Left lung (tissue), 10 donors: Measurements from ENCODE around the gene ANKS1B. TPM values are rescaled to one million over a fixed set of nuclear protein-coding genes. Genes with fewer than 3 reads are reported as not detected.

Experiments used
- ATAC-seq: fragments of 200-7000 bp; cut with Tn5 transposase; one replicate; pipeline ENCODE4 v1.9.1; 2020; ENCODE audit warnings: moderate library complexity
- DNase-seq, 4 donors: peaks; one replicate each; pipeline ENCODE4 v3.0.0-alpha.2; 2013 to 2020
- H3K27ac ChIP-seq, 2 donors: fragments of 200-600 bp; sonication (generic) in 1 of 2; one replicate each; pipeline versions ENCODE4 v1.5.0 to v1.8.0; 2020 to 2021
- H3K27me3 ChIP-seq, 2 donors: fragments of 200-600 bp; sonication (generic) in 1 of 2; one replicate each; pipeline versions ENCODE4 v1.5.0 to v1.8.0; 2020 to 2021
- H3K36me3 ChIP-seq, 2 donors: fragments of 200-600 bp; sonication (generic) in 1 of 2; one replicate each; pipeline versions ENCODE4 v1.5.0 to v1.8.0; 2020 to 2021
- H3K4me1 ChIP-seq, 2 donors: fragments of 200-600 bp; one replicate each; pipeline ENCODE4 v1.8.0; 2021
- H3K4me3 ChIP-seq, 2 donors: fragments of 200-600 bp; sonication (generic) in 1 of 2; one replicate each; pipeline versions ENCODE4 v1.5.0 to v1.8.0; 2020 to 2021; ENCODE audit warnings: mild to moderate bottlenecking in 1 of 2
- H3K9me3 ChIP-seq, 2 donors: fragments of 200-600 bp; sonication (generic) in 1 of 2; one replicate each; pipeline versions ENCODE4 v1.5.0 to v1.8.0; 2020 to 2021
- intact Hi-C, 2 donors: fragments of 100-400 bp; cut with DNase I; formaldehyde crosslinking; loops; one replicate each; pipeline versions ENCODE4 v1.11.2 to v1.14.2; 2022
- polyA plus RNA-seq, 6 donors: library from polyadenylated mRNA; unstranded; fragments of 120-200 nt; gene quantifications; one replicate each; pipeline ENCODE4 v1.2.1, GENCODE V29; 2013; ENCODE audit not compliant: insufficient read length in 6 of 6
- total RNA-seq, 2 donors: library from RNA; stranded (reverse); fragmentation: NEBNext Ultra II Directional; extraction: Animal tissue kit (Norgen Biotek cat#: 25700); gene quantifications; one replicate each; pipeline ENCODE4 v1.2.1, GENCODE V29; 2021
- TF ChIP-seq, protein P1 (sequence below), 2 donors: fragments of 200-600 bp; sonication (generic) in 1 of 2; IDR thresholded peaks; one replicate each; pipeline versions ENCODE4 v1.5.0 to v1.8.0; 2021; ENCODE audit warnings: antibody characterized with exemption in 2 of 2
- donor health status: DM: no; HTN: yes; CAD: no.
- donor health status: DM: no; HTN: no; CAD: no.

The ANKS1B gene
- total and polyA plus RNA-seq, 8 donors = 4.9 to 31.8 (median 14.9) TPM

DNA sequence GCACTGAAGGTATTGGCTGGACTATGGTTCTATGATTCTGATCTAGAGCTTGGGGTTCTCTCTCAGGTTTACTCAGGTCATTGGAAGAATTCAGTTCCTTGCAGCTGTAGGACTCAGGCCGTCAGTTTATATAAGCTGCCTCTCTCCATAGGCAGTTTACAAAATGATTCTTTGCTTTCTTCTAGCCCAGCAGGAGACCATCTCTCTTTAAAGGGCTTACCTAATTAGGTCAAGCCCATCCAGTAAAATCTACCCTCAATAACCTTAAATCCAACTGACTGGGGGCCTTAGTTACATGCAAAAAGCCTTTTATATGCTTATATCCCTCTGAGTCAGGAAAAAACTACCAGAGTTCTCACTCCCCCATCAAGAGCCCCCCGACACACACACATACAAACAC is 417.7 kb downstream of the ANKS1B start:
- Histone ChIP-seq H3K9me3 (peaks cover 0 to 13% of the 10 kb centered on the region in 2 donors), H3K4me1 (no peaks in the 10 kb centered on the region), H3K27me3 (no peaks in the 10 kb centered on the region), H3K36me3 (no peaks in the 10 kb centered on the region), H3K27ac (no peak overlapping the region), H3K4me3 (no peak overlapping the region)
- intact Hi-C loops = no loop called here
- no peak for ATAC-seq
- no peak for DNase-seq
- TF ChIP-seq, protein P1, sequence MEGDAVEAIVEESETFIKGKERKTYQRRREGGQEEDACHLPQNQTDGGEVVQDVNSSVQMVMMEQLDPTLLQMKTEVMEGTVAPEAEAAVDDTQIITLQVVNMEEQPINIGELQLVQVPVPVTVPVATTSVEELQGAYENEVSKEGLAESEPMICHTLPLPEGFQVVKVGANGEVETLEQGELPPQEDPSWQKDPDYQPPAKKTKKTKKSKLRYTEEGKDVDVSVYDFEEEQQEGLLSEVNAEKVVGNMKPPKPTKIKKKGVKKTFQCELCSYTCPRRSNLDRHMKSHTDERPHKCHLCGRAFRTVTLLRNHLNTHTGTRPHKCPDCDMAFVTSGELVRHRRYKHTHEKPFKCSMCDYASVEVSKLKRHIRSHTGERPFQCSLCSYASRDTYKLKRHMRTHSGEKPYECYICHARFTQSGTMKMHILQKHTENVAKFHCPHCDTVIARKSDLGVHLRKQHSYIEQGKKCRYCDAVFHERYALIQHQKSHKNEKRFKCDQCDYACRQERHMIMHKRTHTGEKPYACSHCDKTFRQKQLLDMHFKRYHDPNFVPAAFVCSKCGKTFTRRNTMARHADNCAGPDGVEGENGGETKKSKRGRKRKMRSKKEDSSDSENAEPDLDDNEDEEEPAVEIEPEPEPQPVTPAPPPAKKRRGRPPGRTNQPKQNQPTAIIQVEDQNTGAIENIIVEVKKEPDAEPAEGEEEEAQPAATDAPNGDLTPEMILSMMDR (IDR thresholded peaks at IDR 0.05) = no peak

DNA sequence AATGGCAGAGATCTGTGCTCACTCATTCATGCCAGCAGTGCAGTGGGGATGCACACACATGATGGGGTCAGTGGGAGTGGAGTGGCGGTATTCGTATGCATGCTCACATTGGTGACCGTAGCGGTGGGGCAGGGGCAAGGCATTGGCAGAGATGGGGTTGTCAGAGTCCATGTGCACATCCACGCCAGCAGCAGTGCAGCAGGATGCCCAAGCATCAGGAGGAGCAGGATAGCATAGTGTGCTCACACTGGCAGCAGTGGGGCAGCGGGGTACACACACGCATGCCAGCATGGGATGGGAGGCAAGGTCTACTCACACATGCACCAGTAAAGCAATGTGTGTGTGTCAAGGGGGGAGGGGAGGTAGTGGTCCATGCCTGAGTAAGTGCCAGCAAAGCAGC is 426.6 kb downstream of the ANKS1B start:
- ATAC-seq (no peak), DNase-seq (peak in 1 of 4 donors; percentile 34)
- no peaks in the 10 kb centered on the region for H3K4me1 ChIP-seq
- peaks cover 0 to 17% of the 10 kb centered on the region in 2 donors for H3K9me3 ChIP-seq
- H3K4me3 ChIP-seq = no peak overlapping the region
- no peaks in the 10 kb centered on the region for H3K36me3 ChIP-seq
- intact Hi-C loops = no loop called here
- no peak overlapping the region for H3K27ac ChIP-seq
- H3K27me3 ChIP-seq = no peaks in the 10 kb centered on the region
- TF ChIP-seq, protein P1 (IDR thresholded peaks at IDR 0.05) = no peak

DNA sequence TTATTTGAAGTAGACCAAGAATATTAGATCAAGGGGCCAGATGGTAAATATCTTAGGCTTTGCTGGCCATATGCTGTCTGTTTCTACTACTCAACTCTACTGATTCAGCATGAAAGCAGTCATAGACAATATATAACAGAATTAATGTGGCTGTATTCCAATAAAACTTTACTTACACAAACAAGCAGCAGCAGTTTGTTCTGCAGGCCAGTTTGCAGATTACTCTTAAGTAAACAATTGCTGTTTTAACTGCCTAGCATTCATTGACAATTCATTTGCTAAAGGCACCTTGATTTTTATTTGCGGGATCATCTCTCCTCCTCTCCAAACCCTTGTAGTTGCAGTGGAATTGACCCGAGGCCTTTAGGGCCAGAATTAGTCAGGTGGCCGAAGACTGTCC is 431.3 kb downstream of the ANKS1B start:
- no peaks in the 10 kb centered on the region for H3K27me3 ChIP-seq
- intact Hi-C loops = no loop called here
- DNase-seq (peak in 1 of 4 donors; percentile 3), ATAC-seq (no peak)
- no peak overlapping the region for H3K27ac ChIP-seq
- no peak overlapping the region for H3K4me3 ChIP-seq
- no peaks in the 10 kb centered on the region for H3K36me3 ChIP-seq
- TF ChIP-seq, protein P1 (IDR thresholded peaks at IDR 0.05) = no peak
- H3K9me3 ChIP-seq = peaks cover 0 to 12% of the 10 kb centered on the region in 2 donors
- no peaks in the 10 kb centered on the region for H3K4me1 ChIP-seq

DNA sequence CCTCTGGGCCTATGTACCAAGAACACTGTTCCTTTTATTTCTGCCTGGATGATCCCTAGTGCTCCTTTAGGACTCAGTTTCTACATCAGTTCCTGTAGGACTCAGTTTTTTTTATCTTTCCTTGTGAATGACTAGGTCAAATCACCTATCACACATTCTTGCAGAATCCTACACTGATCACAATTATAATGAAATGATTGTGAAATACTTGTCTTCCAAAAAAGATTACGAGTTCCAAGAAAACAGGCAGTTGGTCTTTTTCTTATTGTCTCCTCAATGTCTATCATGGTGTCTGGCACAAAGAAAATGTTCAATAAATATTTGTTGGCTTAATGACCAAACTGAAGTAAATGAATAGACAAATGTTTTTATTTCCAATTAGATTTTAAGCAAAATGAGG is 432.7 kb downstream of the ANKS1B start:
- Histone ChIP-seq H3K9me3 (peaks cover 0 to 3% of the 10 kb centered on the region in 2 donors), H3K27me3 (no peaks in the 10 kb centered on the region), H3K27ac (no peak overlapping the region), H3K4me1 (no peaks in the 10 kb centered on the region), H3K36me3 (no peaks in the 10 kb centered on the region), H3K4me3 (no peak overlapping the region)
- no peak for ATAC-seq
- TF ChIP-seq, protein P1 (IDR thresholded peaks at IDR 0.05) = no peak
- no peak for DNase-seq
- intact Hi-C loops = no loop called here

DNA sequence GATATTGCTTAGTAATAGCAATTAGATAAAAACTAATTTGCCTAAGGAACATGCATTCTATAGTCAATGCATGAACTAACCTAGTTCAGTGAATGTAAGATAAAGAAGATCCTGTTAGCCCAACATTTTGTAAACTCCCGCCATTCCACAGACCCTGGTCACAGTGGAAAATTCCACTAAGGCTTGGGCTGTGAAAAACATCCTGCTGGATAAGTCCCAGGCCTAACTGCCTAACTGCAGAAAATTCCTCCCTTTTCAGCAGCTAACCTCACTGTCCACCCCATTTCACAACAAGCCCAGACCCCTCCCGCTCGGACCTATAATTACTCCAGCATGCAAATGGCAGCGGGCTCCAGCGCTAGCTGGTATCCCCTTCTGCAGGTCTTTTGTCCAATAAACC is 435.1 kb downstream of the ANKS1B start:
- no peaks in the 10 kb centered on the region for H3K9me3 ChIP-seq
- H3K4me1 ChIP-seq = no peaks in the 10 kb centered on the region
- ATAC-seq = no peak
- intact Hi-C loops = no loop called here
- H3K36me3 ChIP-seq = no peaks in the 10 kb centered on the region
- no peaks in the 10 kb centered on the region for H3K27me3 ChIP-seq
- TF ChIP-seq, protein P1 (IDR thresholded peaks at IDR 0.05) = no peak
- DNase-seq = no peak
- H3K27ac ChIP-seq = no peak overlapping the region
- H3K4me3 ChIP-seq = no peak overlapping the region
